ENCODE data around the gene CYTH3. TPM values are rescaled to one million over a fixed set of nuclear protein-coding genes. Genes with fewer than 3 reads are reported as not detected.

CYTH3 gene
- total and polyA plus RNA-seq, 5 donors = 23.5 to 40.2 (median 29.1) TPM

DNA sequence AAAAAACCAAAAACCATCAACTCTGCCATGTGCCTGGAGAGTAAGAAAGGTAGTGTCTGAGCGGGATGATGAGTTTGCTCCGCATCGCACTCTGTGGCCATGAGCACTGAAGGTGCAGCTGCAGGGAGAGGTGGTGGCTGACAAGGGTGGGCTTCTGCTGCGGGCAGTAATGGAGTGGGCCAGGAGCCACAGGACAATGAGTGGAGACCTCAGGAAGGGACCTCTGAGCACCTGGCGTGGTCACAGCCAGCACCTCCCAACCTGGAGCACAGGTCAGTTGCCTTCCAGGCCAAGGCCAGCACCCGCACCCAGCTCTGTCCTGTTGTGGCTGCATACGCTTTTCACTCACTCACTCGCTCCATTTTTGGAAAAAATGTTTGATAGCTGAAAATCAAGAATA is 125.8 kb downstream of the CYTH3 start:
- no peaks in the 10 kb centered on the region for H3K9me3 ChIP-seq (ENCODE audit: control insufficient read depth, low read length)
- H3K27ac ChIP-seq (ENCODE audit: low read length) = no peak overlapping the region
- H3K4me3 ChIP-seq (ENCODE audit: low read length) = no peak overlapping the region
- H3K27me3 ChIP-seq (ENCODE audit: control insufficient read depth, insufficient read depth) = no peaks in the 10 kb centered on the region
- intact Hi-C loops (cut with DNase I) = no loop called here
- DNase-seq (no peak), ATAC-seq (no peak)
- WGBS = 97% methylated on average over 8 of the region's 8 CpGs
- H3K4me1 ChIP-seq (ENCODE audit: control insufficient read depth, insufficient read depth, low read length) = no peaks in the 10 kb centered on the region

DNA sequence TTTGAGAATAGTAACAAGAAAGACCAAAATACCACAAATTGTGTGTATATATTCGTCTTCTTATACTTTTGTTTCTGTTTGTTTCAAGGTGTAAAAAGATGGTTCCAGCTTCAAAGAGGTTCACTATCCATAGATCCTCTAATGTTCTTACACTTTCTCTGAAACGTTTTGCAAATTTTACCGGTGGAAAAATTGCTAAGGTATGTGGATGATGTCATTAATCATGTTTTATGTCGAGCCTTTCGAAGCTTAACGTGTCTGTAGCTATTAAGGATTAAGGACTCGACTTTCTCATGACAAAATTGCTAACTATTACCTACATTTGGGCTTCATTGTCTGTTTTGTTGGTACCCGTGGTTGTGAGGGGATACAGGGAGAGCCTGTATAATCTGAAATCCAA is 128.4 kb downstream of the CYTH3 start:
- intact Hi-C loops (cut with DNase I) = no loop called here
- WGBS = 83% methylated on average over 8 of the region's 8 CpGs
- Histone ChIP-seq H3K27ac (ENCODE audit: low read length) (no peak overlapping the region), H3K4me1 (ENCODE audit: control insufficient read depth, insufficient read depth, low read length) (no peaks in the 10 kb centered on the region), H3K27me3 (ENCODE audit: control insufficient read depth, insufficient read depth) (no peaks in the 10 kb centered on the region), H3K9me3 (ENCODE audit: control insufficient read depth, low read length) (no peaks in the 10 kb centered on the region), H3K4me3 (ENCODE audit: low read length) (no peak overlapping the region)
- no peak for DNase-seq
- no peak for ATAC-seq

GRCh38 chr7:6142871-6143380 is 129.5 kb downstream of the CYTH3 start:
- WGBS = 94% methylated on average over 16 of the region's 16 CpGs
- ATAC-seq = no peak
- no peaks in the 10 kb centered on the region for H3K9me3 ChIP-seq (ENCODE audit: control insufficient read depth, low read length)
- H3K27ac ChIP-seq (ENCODE audit: low read length) = no peak overlapping the region
- no peaks in the 10 kb centered on the region for H3K4me1 ChIP-seq (ENCODE audit: control insufficient read depth, insufficient read depth, low read length)
- intact Hi-C loops (cut with DNase I) = no loop called here
- no peak overlapping the region for H3K4me3 ChIP-seq (ENCODE audit: low read length)
- no peaks in the 10 kb centered on the region for H3K27me3 ChIP-seq (ENCODE audit: control insufficient read depth, insufficient read depth)
- DNase-seq = no peak

DNA sequence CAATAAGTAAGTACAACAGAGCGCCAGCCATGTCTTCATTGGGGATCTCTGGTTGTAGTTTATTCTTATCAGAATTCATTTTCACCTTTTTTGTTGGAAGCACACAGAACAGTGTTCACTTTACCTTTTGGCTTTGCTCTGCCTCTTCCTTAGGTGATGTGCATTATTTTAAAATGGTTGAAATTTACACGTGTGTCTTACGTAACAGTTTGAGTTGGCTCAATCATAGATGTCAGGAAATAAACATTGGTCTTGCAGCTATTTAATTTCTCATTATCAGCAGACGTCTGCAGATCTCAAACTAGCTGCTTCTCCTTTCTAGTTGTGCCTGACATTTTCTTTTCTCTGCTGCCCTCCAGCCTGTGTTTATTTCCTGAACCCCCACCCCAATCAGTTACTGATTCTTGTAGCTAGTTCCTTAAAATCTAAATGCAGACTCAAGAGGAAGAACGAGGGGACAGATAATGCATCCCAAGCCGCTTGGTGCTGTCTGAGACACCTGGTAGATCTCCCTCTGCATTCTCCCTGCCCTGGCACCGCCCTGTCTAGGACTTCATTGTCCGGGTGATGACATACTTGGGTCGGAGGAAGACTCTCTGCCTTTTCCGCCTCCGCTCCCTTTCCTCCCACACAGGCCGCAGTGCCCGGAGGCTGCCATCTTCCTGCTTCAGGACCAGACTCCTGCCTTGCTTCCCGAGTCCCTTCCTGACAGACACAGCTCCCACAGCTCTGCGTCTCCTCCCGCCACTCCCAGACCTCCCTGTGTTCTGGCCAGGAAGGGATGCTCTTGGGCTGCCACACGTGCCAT is 133.0 kb downstream of the CYTH3 start:
- Histone ChIP-seq H3K4me3 (ENCODE audit: low read length) (no peak overlapping the region), H3K9me3 (ENCODE audit: control insufficient read depth, low read length) (no peaks in the 10 kb centered on the region), H3K4me1 (ENCODE audit: control insufficient read depth, insufficient read depth, low read length) (no peaks in the 10 kb centered on the region), H3K27ac (ENCODE audit: low read length) (no peak overlapping the region), H3K27me3 (ENCODE audit: control insufficient read depth, insufficient read depth) (no peaks in the 10 kb centered on the region)
- DNase-seq = peak in 1 of 3 donors; percentile 59
- 67% methylated on average over 17 of the region's 17 CpGs for WGBS
- ATAC-seq = peak in 1 of 2 donors; percentile 44
- intact Hi-C loops (cut with DNase I) = no loop called here

DNA sequence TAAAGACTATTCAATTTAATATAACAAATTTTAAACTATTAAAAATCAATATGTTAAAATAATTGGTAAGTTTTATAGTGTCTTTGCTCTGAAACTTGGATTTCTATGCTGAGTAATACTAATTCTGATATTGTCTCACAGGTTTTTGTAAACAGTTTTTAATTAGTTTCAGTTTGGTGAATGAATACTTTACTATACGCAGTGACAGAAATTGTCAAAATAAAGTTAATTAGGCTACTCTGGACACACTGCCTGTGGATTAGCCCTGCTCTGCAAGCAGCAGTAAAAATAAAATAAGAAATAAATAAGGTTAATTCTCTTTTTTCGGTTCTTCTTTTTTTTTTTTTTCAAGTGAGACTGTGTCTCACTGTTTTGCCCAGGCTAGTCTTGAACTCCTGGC is 135.9 kb downstream of the CYTH3 start:
- no peak for DNase-seq
- ATAC-seq = no peak
- H3K27ac ChIP-seq (ENCODE audit: low read length) = no peak overlapping the region
- H3K4me3 ChIP-seq (ENCODE audit: low read length) = no peak overlapping the region
- intact Hi-C loops (cut with DNase I) = no loop called here
- H3K4me1 ChIP-seq (ENCODE audit: control insufficient read depth, insufficient read depth, low read length) = no peaks in the 10 kb centered on the region
- no peaks in the 10 kb centered on the region for H3K9me3 ChIP-seq (ENCODE audit: control insufficient read depth, low read length)
- H3K27me3 ChIP-seq (ENCODE audit: control insufficient read depth, insufficient read depth) = no peaks in the 10 kb centered on the region
- 93% methylated on average over 2 of the region's 2 CpGs for whole genome bisulfite sequencing

- intact Hi-C loops (cut with DNase I) = no loop called here
- whole genome bisulfite sequencing = 95% methylated on average over 1 of the region's 1 CpG
- no peak for DNase-seq
- no peak for ATAC-seq
- H3K4me1 ChIP-seq (ENCODE audit: control insufficient read depth, insufficient read depth, low read length) = peaks cover 1% of the 10 kb centered on the region
- no peak overlapping the region for H3K27ac ChIP-seq (ENCODE audit: low read length)
- no peaks in the 10 kb centered on the region for H3K27me3 ChIP-seq (ENCODE audit: control insufficient read depth, insufficient read depth)
- H3K4me3 ChIP-seq (ENCODE audit: low read length) = no peak overlapping the region
- no peaks in the 10 kb centered on the region for H3K9me3 ChIP-seq (ENCODE audit: control insufficient read depth, low read length)
Observed at GRCh38 chr7:6133249-6133648, 139.2 kb downstream of the CYTH3 start.

DNA sequence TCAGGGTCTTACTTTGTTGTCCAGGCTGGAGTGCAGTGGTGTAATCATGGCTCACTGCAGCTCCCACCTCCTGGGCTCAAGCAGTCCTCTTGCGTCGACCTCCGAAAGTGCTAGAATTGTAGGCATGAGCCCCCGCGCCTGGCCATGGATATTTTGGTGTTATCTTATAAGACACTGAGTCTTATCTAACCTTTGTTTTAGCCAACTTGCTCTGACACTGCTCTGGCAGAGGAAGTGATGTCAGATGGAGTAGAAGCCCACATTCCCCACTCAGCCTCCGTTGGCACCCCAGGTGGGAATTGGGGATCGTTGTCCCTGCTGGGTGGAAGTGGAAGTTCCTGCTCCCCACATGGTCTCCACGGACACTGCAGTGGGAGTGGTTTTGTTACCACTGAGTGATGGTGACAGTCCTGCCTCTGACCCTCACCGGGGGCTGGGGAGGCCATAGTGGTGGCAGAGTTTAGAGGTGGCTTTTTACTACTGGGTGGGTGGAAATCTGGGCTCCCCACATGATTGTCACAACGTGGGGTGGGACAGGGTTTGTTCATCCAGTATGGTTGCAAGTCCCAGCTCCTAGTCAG is 142.3 kb downstream of the CYTH3 start:
- Histone ChIP-seq H3K4me1 (ENCODE audit: control insufficient read depth, insufficient read depth, low read length) (peaks cover 1% of the 10 kb centered on the region), H3K9me3 (ENCODE audit: control insufficient read depth, low read length) (no peaks in the 10 kb centered on the region), H3K27me3 (ENCODE audit: control insufficient read depth, insufficient read depth) (no peaks in the 10 kb centered on the region), H3K4me3 (ENCODE audit: low read length) (no peak overlapping the region), H3K27ac (ENCODE audit: low read length) (no peak overlapping the region)
- ATAC-seq (no peak), DNase-seq (no peak)
- WGBS = 71% methylated on average over 10 of the region's 10 CpGs
- intact Hi-C loops (cut with DNase I) = no loop called here

DNA sequence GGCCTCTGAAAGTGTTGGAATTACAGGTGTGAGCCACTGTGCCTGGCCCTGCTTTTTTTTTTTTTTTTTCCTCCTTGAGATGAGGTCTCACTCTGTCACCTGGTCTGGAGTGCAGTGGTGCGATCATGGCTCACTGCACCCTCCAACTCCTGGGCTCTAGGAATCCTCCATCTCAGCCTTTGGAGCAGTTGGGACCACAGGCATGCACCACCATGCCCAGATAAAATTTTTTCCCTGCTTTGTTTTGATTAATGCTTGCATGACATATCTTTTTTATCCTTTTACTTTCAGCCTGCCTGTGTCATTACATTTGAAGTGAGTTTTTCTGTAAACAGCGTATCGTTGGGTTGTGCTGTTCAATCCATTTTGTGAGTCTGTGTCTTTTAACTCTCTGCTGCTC is 144.2 kb downstream of the CYTH3 start:
- H3K9me3 ChIP-seq (ENCODE audit: control insufficient read depth, low read length) = no peaks in the 10 kb centered on the region
- no peaks in the 10 kb centered on the region for H3K27me3 ChIP-seq (ENCODE audit: control insufficient read depth, insufficient read depth)
- DNase-seq (no peak), ATAC-seq (no peak)
- no peak overlapping the region for H3K4me3 ChIP-seq (ENCODE audit: low read length)
- 95% methylated on average over 3 of the region's 3 CpGs for WGBS
- intact Hi-C loops (cut with DNase I) = no loop called here
- peaks cover 1% of the 10 kb centered on the region for H3K4me1 ChIP-seq (ENCODE audit: control insufficient read depth, insufficient read depth, low read length)
- H3K27ac ChIP-seq (ENCODE audit: low read length) = no peak overlapping the region

- WGBS = 40% methylated on average over 1 of the region's 1 CpG
- Histone ChIP-seq H3K4me3 (ENCODE audit: low read length) (no peak overlapping the region), H3K27me3 (ENCODE audit: control insufficient read depth, insufficient read depth) (no peaks in the 10 kb centered on the region), H3K4me1 (ENCODE audit: control insufficient read depth, insufficient read depth, low read length) (peaks cover 1% of the 10 kb centered on the region), H3K9me3 (ENCODE audit: control insufficient read depth, low read length) (no peaks in the 10 kb centered on the region), H3K27ac (ENCODE audit: low read length) (no peak overlapping the region)
- intact Hi-C loops (cut with DNase I) = no loop called here
- ATAC-seq (no peak), DNase-seq (no peak)
Observed at GRCh38 chr7:6127110-6127490, 145.3 kb downstream of the CYTH3 start.

DNA sequence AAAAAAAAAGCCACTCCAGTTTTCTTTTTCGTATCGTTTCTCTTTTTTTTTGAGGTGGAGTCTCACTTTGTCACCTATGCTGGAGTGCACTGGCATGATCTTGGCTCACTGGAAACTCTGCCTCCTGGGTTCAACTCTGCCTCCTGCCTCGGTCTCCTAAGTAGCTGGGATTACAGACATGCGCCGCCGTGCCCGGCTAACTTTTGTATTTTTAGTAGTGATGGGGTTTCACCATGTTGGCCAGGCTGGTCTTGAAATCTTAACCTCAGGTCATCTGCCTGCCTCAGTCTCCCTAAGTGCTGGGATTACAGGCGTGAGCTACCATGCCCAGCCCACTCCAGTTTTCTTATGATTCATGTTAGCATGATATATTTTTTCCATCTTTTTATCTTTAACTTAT is 148.6 kb downstream of the CYTH3 start:
- Histone ChIP-seq H3K4me1 (ENCODE audit: control insufficient read depth, insufficient read depth, low read length) (no peaks in the 10 kb centered on the region), H3K9me3 (ENCODE audit: control insufficient read depth, low read length) (no peaks in the 10 kb centered on the region), H3K4me3 (ENCODE audit: low read length) (no peak overlapping the region), H3K27ac (ENCODE audit: low read length) (no peak overlapping the region), H3K27me3 (ENCODE audit: control insufficient read depth, insufficient read depth) (no peaks in the 10 kb centered on the region)
- intact Hi-C loops (cut with DNase I) = no loop called here
- ATAC-seq (no peak), DNase-seq (no peak)
- WGBS = 97% methylated on average over 8 of the region's 8 CpGs

DNA sequence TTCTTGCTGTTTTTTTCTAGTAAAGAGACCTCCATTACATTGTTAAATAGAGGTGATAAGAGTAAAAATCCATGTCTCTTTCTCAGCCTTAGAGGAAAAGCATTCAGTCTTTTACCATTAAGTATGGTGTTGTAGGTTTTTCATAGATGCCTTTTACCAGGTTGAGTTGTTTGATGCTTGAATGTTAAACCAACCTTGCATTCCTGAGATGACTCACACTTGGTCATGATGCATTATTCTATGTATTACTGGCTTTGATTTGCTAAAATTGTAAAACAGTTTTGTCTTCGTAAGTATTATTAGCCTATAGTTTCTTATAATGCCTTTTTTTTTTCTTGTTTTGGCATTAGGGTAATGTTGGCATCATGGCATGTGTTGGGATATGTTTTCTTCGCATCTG is 151.3 kb downstream of the CYTH3 start:
- H3K4me1 ChIP-seq (ENCODE audit: control insufficient read depth, insufficient read depth, low read length) = no peaks in the 10 kb centered on the region
- intact Hi-C loops (cut with DNase I) = no loop called here
- no peak for ATAC-seq

More for the DNA sequence above, 151.3 kb downstream of the CYTH3 start:
- Histone ChIP-seq H3K27me3 (ENCODE audit: control insufficient read depth, insufficient read depth) (no peaks in the 10 kb centered on the region), H3K4me3 (ENCODE audit: low read length) (no peak overlapping the region), H3K27ac (ENCODE audit: low read length) (no peak overlapping the region), H3K9me3 (ENCODE audit: control insufficient read depth, low read length) (no peaks in the 10 kb centered on the region)
- DNase-seq = no peak
- WGBS = 49% methylated on average over 2 of the region's 2 CpGs

Measured in right cardiac atrium (tissue), 5 donors.